A549 (cell line): ENCODE data around the gene MAGI1. TPM values are rescaled to one million over a fixed set of nuclear protein-coding genes. Genes with fewer than 3 reads are reported as not detected.

Source experiments
- ATAC-seq, 2 experiments: fragments of 200-7000 bp in 1 of 2; fragments of >200 bp in 1 of 2; cut with Nextera tagmentation in 1 of 2; cut with Tn5 transposase in 1 of 2; 3 replicates each; pipeline versions ENCODE4 v1.8.0 to v1.9.1; 2018 to 2020; ENCODE audit warnings: mild to moderate bottlenecking in 1 of 2, moderate library complexity in 1 of 2
- CTCF ChIA-PET: fragments of 300-600 bp; sonication (Branson Sonifier 250); formaldehyde crosslinking; extraction: SDS; loops from one replicate; lab custom pipeline; 2021; ENCODE audit warnings: antibody characterized with exemption, inconsistent platforms; lab: Yijun Ruan, JAX
- POLR2A ChIA-PET: fragments of 350-600 bp; formaldehyde crosslinking; extraction: SDS; loops from one replicate; lab custom pipeline; 2021; ENCODE audit warnings: antibody characterized with exemption, inconsistent platforms; lab: Yijun Ruan, JAX
- DNase-seq, 2 experiments: peaks; one replicate each; pipeline versions ENCODE4 v3.0.0 to v3.0.0-alpha.2; 2011 to 2016; ENCODE audit warnings: low read depth in 1 of 2, low spot score in 1 of 2
- FAIRE-seq: peaks from 2 replicates; lab custom pipeline; 2011; peaks lifted over from hg19 to GRCh38; lab: Jason Lieb, UNC
- H3K27ac ChIP-seq, 2 experiments: fragments of >200 bp; sonication (Bioruptor Twin); formaldehyde crosslinking; 3 replicates each; pipeline ENCODE4 v1.5.1; 2016 to 2017
- H3K4me1 ChIP-seq: fragments of >200 bp; sonication (Bioruptor Twin); formaldehyde crosslinking; 3 replicates; pipeline ENCODE4 v1.6.1; 2016
- H3K4me2 ChIP-seq: fragments of >200 bp; sonication (Bioruptor Twin); formaldehyde crosslinking; 3 replicates; pipeline ENCODE4 v1.6.1; 2016
- H3K4me3 ChIP-seq: fragments of >200 bp; sonication (Bioruptor Twin); formaldehyde crosslinking; 3 replicates; pipeline ENCODE4 v1.5.1; 2016
- H3K9me3 ChIP-seq: fragments of >200 bp; sonication (Bioruptor Twin); formaldehyde crosslinking; 3 replicates; pipeline ENCODE4 v1.6.1; 2016
- CBX2 ChIP-seq: fragments of 200-600 bp; sonication (generic); IDR thresholded peaks from 2 replicates; pipeline ENCODE4 v1.6.1; 2016; ENCODE audit warnings: low read depth, mild to moderate bottlenecking, borderline replicate concordance
- CBX8 ChIP-seq: fragments of 200-600 bp; sonication (generic); IDR thresholded peaks from 2 replicates; pipeline ENCODE4 v1.6.1; 2016
- CEBPB ChIP-seq, 2 experiments: fragments of >200 bp in 1 of 2; sonication (Bioruptor Twin) in 1 of 2; formaldehyde crosslinking in 1 of 2; IDR thresholded peaks; 2 replicates each; pipeline ENCODE4 v1.6.1; 2012 to 2016
- CHD4 ChIP-seq: fragments of 200-600 bp; sonication (generic); IDR thresholded peaks from 2 replicates; pipeline ENCODE4 v1.6.1; 2016; ENCODE audit warnings: antibody characterized with exemption, mild to moderate bottlenecking, borderline replicate concordance
- EP300 ChIP-seq, 2 experiments: fragments of >200 bp; sonication (Bioruptor Twin); formaldehyde crosslinking; IDR thresholded peaks; 2 replicates in 1 of 2; 3 replicates in 1 of 2; pipeline ENCODE4 v1.6.1; 2016 to 2017
- HDAC2 ChIP-seq: fragments of 200-600 bp; sonication (generic); IDR thresholded peaks from 2 replicates; pipeline ENCODE4 v1.6.1; 2016
- HEYL ChIP-seq: fragments of 250-450 bp; sonication (Bioruptor Pico); IDR thresholded peaks from 2 replicates; pipeline ENCODE4 v1.8.0; 2021; ENCODE audit warnings: mild to moderate bottlenecking, moderate library complexity
- HOXB13 ChIP-seq: fragments of 250-450 bp; sonication (Bioruptor Pico); IDR thresholded peaks from 2 replicates; pipeline ENCODE4 v1.5.0; 2020; ENCODE audit warnings: low read depth, mild to moderate bottlenecking, moderate library complexity
- MYC ChIP-seq: IDR thresholded peaks from 2 replicates; pipeline ENCODE4 v1.6.1; 2012; ENCODE audit warnings: mild to moderate bottlenecking, inconsistent platforms, low read length, improper control_type of control experiment, borderline replicate concordance
- NFE2L2 ChIP-seq: fragments of 150-350 bp; conservative IDR thresholded peaks from 2 replicates; pipeline ENCODE4 v1.6.1; 2014; ENCODE audit warnings: low read length
- NPAS2 ChIP-seq: fragments of 250-450 bp; sonication (Bioruptor Pico); IDR thresholded peaks from 2 replicates; pipeline ENCODE4 v1.8.0; 2022; ENCODE audit warnings: mild to moderate bottlenecking, moderate library complexity, borderline replicate concordance
- RAD21 ChIP-seq, 2 experiments: fragments of >200 bp in 1 of 2; sonication (Bioruptor Twin) in 1 of 2; formaldehyde crosslinking in 1 of 2; IDR thresholded peaks in 1 of 2; conservative IDR thresholded peaks in 1 of 2; 2 replicates in 1 of 2; 3 replicates in 1 of 2; pipeline ENCODE4 v1.6.1; 2012 to 2018; ENCODE audit warnings: inconsistent platforms in 1 of 2
- RCOR1 ChIP-seq: fragments of 150-350 bp; IDR thresholded peaks from 2 replicates; pipeline ENCODE4 v1.6.1; 2014; ENCODE audit warnings: antibody characterized with exemption, low read length, low read depth
- RFX5 ChIP-seq: fragments of 450-650 bp; IDR thresholded peaks from 2 replicates; pipeline ENCODE4 v1.7.1; 2014; ENCODE audit warnings: antibody characterized with exemption, mild to moderate bottlenecking, moderate library complexity
- SMC3 ChIP-seq: fragments of >200 bp; sonication (Bioruptor Twin); formaldehyde crosslinking; IDR thresholded peaks from 3 replicates; pipeline ENCODE4 v1.6.1; 2018; ENCODE audit warnings: inconsistent platforms
- TP53 ChIP-seq: fragments of 250-450 bp; sonication (Bioruptor Pico); IDR thresholded peaks from 2 replicates; pipeline ENCODE4 v1.5.0; 2021; ENCODE audit warnings: mild to moderate bottlenecking, moderate library complexity
- ZSCAN20 ChIP-seq: fragments of 250-450 bp; sonication (Bioruptor Pico); IDR thresholded peaks from 2 replicates; pipeline ENCODE4 v1.8.0; 2022; ENCODE audit warnings: mild to moderate bottlenecking, moderate library complexity
- WGBS: methylation state at CpG from one replicate; pipeline ENCODE4 v1.1.6; 2017; ENCODE audit errors: missing lambda C conversion rate; 5-methylcytosine and 5-hydroxymethylcytosine counted together
- polyA plus RNA-seq, 4 experiments: library from polyadenylated mRNA; depleted of rRNA in 3 of 4; stranded (reverse); fragments of >200 nt; fragmentation: RNase III in 1 of 4; extraction: RNeasy Plus Mini Kit Qiagen cat#74134 plus additional on column Dnase treatment in 1 of 4; gene quantifications; 2 replicates in 3 of 4; 3 replicates in 1 of 4; pipeline ENCODE4 v1.2.3, GENCODE V29; 2011 to 2017
- TF ChIP-seq, protein P1 (sequence below): fragments of >200 bp; sonication (Bioruptor Twin); formaldehyde crosslinking; IDR thresholded peaks from 3 replicates; pipeline ENCODE4 v1.5.1; 2016
- TF ChIP-seq, protein P2 (sequence below): fragments of 450-650 bp; IDR thresholded peaks from 2 replicates; pipeline ENCODE4 v1.6.1; 2014; ENCODE audit warnings: antibody characterized with exemption
- TF ChIP-seq, protein P3 (sequence below): fragments of 250-450 bp; sonication (Bioruptor Pico); IDR thresholded peaks from 2 replicates; pipeline ENCODE4 v1.5.0; 2021; ENCODE audit warnings: mild to moderate bottlenecking, moderate library complexity, borderline replicate concordance
- TF ChIP-seq, protein P4 (sequence below): fragments of 150-350 bp; IDR thresholded peaks from 2 replicates; pipeline ENCODE4 v1.6.1; 2014; ENCODE audit warnings: low read depth, mild to moderate bottlenecking, low read length
- TF ChIP-seq, protein P5 (sequence below): IDR thresholded peaks from 2 replicates; pipeline ENCODE4 v1.6.1; 2012

Gene MAGI1
- polyA plus RNA-seq, 2 of the 4 experiments (the other 2 are of a cell fraction), result 4.7 to 6.6 TPM

DNA sequence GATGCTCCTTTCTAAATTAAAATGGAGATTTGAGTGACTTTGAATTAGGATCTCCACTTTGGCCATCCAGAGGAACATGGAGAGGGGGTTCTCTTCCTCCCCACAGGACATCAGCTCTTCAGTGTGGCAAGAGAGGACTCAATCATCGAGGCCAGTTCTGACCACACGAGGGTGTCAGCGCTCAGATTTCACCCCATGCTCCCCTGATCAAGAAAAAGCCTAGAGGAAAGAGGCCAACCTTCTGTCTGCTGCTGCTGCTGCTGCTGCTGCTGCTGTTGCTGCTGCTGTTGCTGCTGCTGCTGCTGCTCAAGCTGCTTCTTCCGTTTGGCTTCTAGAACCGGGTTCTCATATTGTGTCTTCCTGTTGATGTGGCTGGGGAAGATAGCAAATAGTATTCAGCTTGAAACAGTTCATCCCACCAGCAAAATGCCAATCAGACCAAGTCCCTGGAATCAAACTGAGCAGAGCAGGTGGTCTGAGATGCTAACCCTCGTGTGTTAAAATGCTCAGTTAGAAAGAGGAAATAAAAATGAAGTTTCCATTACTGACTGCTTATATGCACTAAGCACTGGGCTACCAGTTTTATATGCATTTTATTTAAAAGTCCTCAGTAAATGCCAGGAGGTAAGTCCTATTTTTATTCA lies 599.0 kb downstream of the MAGI1 start:
- POLR2A ChIA-PET, result no interaction called here
- H3K4me1 ChIP-seq, result no peaks in the 10 kb centered on the region
- TF ChIP-seq SMC3 (peak; percentile 49; the same call in 2 of the 3 replicates), TP53 (no peak), CHD4 (no peak), MYC (no peak), RAD21 (conservative IDR thresholded peaks at IDR 0.05 in 1 of 2, IDR thresholded peaks at IDR 0.05 in 1 of 2) (peak; percentile 53 to 63), EP300 (IDR thresholded peaks at IDR 0.05) (no peak), CEBPB (IDR thresholded peaks at IDR 0.05) (no peak), CBX2 (no peak)
- TF ChIP-seq, protein P1, sequence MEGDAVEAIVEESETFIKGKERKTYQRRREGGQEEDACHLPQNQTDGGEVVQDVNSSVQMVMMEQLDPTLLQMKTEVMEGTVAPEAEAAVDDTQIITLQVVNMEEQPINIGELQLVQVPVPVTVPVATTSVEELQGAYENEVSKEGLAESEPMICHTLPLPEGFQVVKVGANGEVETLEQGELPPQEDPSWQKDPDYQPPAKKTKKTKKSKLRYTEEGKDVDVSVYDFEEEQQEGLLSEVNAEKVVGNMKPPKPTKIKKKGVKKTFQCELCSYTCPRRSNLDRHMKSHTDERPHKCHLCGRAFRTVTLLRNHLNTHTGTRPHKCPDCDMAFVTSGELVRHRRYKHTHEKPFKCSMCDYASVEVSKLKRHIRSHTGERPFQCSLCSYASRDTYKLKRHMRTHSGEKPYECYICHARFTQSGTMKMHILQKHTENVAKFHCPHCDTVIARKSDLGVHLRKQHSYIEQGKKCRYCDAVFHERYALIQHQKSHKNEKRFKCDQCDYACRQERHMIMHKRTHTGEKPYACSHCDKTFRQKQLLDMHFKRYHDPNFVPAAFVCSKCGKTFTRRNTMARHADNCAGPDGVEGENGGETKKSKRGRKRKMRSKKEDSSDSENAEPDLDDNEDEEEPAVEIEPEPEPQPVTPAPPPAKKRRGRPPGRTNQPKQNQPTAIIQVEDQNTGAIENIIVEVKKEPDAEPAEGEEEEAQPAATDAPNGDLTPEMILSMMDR, result peak; percentile 35; the same call in 2 of the 3 replicates
- TF ChIP-seq, all 56 proteins: peak for 3
- no peak overlapping the region for H3K4me3 ChIP-seq
- H3K9me3 ChIP-seq, result no peaks in the 10 kb centered on the region
- H3K4me2 ChIP-seq, result no peak overlapping the region
- FAIRE-seq, result no peak
- ATAC-seq, result peak; percentile 92 to 93
- CTCF ChIA-PET, result interaction anchor here (0.6 to 3.6 kb wide), 21 partner anchors 8 to 912 kb away, joined by 3 to 18 read pairs (median 4); no protein-coding TSS in a partner anchor
- 22% methylated on average over 4 of the region's 6 CpGs for WGBS
- H3K27ac ChIP-seq, result no peak overlapping the region
- peak; percentile 7 to 46 for DNase-seq

DNA sequence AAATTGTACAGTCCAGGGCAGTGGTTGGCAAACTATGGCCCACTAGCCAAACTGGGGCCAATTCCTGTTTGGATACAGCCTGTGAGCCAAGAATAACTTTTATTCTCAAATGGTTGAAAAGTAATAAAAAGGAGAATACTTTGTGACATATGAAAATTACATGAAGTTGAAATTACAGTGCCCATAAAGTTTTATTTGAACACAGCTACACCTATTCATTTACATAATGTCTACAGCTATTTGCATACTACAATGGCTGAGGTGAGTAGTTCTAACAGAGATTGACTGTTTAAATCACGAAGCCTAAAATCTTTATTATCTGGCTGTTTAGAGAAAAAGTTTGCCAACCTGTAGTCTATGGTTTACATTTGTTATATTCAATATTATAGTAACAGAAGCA lies 600.1 kb downstream of the MAGI1 start:
- WGBS, result 83% methylated on average over 1 of the region's 1 CpG
- Histone ChIP-seq H3K4me3 (no peak overlapping the region), H3K4me1 (no peaks in the 10 kb centered on the region), H3K9me3 (no peaks in the 10 kb centered on the region), H3K4me2 (no peak overlapping the region), H3K27ac (no peak overlapping the region)
- DNase-seq, result no peak
- TF ChIP-seq NFE2L2, result no peak
- TF ChIP-seq, protein P2, sequence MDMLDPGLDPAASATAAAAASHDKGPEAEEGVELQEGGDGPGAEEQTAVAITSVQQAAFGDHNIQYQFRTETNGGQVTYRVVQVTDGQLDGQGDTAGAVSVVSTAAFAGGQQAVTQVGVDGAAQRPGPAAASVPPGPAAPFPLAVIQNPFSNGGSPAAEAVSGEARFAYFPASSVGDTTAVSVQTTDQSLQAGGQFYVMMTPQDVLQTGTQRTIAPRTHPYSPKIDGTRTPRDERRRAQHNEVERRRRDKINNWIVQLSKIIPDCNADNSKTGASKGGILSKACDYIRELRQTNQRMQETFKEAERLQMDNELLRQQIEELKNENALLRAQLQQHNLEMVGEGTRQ, result no peak
- TF ChIP-seq CBX8, result no peak
- no peak for TF ChIP-seq RCOR1
- no peak for TF ChIP-seq NPAS2 (CRISPR knock-in tag)
- no peak for TF ChIP-seq HOXB13
- TF ChIP-seq, protein P3, sequence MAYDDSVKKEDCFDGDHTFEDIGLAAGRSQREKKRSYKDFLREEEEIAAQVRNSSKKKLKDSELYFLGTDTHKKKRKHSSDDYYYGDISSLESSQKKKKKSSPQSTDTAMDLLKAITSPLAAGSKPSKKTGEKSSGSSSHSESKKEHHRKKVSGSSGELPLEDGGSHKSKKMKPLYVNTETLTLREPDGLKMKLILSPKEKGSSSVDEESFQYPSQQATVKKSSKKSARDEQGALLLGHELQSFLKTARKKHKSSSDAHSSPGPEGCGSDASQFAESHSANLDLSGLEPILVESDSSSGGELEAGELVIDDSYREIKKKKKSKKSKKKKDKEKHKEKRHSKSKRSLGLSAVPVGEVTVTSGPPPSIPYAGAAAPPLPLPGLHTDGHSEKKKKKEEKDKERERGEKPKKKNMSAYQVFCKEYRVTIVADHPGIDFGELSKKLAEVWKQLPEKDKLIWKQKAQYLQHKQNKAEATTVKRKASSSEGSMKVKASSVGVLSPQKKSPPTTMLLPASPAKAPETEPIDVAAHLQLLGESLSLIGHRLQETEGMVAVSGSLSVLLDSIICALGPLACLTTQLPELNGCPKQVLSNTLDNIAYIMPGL (CRISPR knock-in tag), result no peak
- TF ChIP-seq HDAC2, result no peak
- no peak for TF ChIP-seq HEYL (CRISPR knock-in tag)
- TF ChIP-seq, protein P1, result no peak
- TF ChIP-seq, protein P4, sequence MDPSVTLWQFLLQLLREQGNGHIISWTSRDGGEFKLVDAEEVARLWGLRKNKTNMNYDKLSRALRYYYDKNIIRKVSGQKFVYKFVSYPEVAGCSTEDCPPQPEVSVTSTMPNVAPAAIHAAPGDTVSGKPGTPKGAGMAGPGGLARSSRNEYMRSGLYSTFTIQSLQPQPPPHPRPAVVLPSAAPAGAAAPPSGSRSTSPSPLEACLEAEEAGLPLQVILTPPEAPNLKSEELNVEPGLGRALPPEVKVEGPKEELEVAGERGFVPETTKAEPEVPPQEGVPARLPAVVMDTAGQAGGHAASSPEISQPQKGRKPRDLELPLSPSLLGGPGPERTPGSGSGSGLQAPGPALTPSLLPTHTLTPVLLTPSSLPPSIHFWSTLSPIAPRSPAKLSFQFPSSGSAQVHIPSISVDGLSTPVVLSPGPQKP, result no peak
- TF ChIP-seq, protein P5, sequence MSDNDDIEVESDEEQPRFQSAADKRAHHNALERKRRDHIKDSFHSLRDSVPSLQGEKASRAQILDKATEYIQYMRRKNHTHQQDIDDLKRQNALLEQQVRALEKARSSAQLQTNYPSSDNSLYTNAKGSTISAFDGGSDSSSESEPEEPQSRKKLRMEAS, result no peak
- TF ChIP-seq ZSCAN20 (CRISPR knock-in tag), result no peak
- no peak for TF ChIP-seq CBX2
- no peak for TF ChIP-seq RFX5
- FAIRE-seq, result no peak
- POLR2A ChIA-PET, result no interaction called here
- no peak for ATAC-seq
- CTCF ChIA-PET, result interaction anchor here (0.6 to 3.6 kb wide), 12 partner anchors 8 to 908 kb away, joined by 3 to 18 read pairs (median 6); no protein-coding TSS in a partner anchor
